NCI-H1930 (cell line): ENCODE measurements around the gene ELL2.
"Not testable (repeated sequence)": the region's sequence is repeated elsewhere in the genome, so short reads cannot be mapped to it uniquely, and the experiment has no call there.

Experiments
- DNase-seq, 2 experiments: peaks; one replicate each; lab custom pipeline; 2025; lab: John Stamatoyannopoulos, UW

The ELL2 gene

DNA sequence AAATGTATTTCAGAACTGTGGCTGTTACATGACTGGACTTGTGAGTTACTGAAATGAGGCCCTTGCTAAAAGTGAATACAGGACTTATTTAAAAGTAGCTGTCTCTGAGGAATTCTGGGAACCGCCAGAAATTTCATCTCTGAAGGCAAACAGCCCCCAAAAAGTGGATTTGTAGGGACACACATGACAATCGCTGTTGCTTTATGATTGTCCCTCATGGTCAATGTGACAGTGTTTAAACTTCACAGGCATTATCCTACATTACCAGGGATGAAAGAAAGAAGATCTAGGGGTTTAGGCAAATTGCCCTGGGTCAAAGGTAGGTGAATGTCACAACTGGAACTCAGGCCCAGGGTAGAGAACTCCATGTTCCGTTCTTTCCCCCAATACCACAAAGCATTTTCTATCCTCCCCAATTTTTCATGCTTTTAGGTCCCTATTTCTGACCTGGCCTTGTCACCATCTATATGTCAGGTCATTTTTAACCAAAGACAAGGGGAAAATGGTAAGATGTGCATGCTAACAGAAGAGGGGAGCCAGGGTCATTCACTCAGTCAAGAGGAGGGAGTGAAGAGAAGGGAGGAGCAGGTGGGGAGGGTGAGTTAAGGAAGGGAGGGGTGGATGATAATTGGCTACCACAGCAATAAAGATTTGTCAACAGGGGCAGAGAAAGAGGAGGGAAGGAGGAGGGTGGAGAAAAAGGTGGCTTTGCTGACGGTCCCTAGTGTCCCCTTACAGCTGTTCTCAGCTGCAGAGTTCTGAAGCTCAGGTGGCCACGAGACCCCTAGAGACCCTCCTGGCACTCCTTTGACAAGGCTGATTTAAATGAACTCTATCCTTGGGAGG is 81.3 kb downstream of the ELL2 start:
- no peak for DNase-seq

DNA sequence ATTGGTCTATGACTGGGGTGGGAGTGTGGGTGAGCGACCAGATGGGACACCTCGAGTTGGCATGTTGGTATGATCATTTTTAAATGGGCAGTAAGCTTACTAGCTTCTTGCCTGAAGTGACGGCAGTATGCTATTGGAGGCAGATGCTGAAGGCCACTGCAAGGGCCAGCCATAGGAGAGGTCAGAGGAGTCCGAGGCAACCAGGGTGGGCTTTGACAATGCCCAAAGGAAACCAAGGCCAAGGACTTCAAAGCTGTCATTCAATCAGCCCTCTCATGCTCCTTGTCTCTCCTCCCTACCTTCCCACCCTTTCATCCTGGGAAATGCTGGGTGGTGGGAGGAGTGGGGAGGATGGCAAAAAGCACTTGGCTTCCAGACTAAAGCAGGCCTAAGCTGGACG is 82.0 kb downstream of the ELL2 start:
- no peak for DNase-seq

DNA sequence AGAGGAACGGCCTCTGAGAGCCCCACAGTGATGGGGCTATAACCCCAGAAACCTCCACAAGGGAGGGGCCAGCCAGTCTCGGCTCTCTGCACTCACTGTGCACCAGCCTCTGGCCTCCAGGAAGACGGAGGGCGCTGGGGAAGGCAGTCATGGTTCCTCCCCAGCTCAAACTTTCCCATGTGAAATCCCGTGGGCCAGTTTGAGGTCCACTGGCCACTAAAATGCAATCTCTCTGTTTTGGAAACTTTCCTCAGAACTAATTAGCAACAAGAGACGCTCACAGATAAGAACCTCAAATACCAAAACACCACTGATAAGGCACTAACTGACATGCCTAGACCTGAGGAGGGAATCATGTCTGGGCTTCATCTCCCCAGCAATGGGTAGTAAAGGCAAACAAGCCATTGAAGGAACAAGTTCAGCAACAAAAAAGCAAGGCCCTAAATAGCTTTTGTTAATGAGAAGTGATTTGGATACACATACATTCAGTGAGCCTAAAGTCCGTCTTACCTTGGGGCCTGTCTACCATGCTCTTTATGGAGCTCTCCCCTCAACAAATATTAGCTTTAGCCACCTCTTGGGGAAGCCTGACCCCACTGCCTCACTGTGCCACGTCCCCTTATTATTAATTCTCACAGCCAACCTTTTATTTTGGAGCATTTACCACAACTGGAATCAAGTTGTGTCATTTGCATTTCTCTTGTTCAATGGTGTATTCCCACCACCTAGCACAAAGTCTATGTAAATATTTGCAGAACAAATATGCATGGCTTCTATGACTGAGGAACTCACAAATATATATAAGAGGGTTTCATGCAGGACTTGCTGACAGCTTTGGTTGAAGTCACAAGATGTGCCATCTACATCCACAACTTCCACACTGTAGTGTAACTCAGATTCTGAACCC is 83.0 kb downstream of the ELL2 start:
- no peak for DNase-seq

DNA sequence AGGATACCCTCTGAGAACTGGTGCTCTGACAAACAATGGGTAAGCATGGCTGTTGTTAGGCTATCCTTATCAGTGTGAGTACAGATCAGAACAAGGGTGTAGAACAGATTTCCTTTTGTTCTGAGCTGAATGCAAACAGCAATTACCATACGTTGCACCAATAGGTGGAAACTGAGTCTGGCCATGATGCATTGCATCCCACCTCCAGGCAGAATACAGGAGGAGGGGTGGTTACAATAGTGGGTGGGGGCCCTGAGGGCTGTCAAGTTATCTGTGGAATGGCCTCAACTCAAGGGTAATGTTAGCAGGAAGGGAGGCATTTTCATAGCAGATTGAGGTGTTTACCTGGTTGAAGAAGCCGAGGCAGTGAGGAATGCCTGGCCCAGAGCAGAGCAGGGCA is 84.9 kb downstream of the ELL2 start:
- DNase-seq, result no peak

DNA sequence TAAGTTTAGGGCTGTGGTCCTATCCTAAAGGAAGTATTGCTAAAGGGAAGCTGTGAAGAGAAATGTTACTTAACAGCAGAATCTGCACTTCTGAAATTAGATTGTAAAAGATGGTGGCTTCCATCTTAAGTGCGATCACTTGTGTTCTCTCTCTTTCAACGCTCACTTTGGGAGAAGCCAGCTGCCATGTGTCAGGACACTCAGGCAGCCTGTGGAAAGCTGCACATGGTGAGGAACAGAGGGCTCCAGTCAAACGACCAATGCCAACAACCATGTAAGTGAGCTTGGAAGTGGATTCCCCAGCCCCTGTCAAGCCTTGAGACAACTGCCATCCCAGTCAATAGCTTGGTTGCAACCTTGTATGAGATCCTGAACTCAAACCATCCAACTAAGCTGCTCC is 87.4 kb downstream of the ELL2 start:
- DNase-seq, result no peak

DNA sequence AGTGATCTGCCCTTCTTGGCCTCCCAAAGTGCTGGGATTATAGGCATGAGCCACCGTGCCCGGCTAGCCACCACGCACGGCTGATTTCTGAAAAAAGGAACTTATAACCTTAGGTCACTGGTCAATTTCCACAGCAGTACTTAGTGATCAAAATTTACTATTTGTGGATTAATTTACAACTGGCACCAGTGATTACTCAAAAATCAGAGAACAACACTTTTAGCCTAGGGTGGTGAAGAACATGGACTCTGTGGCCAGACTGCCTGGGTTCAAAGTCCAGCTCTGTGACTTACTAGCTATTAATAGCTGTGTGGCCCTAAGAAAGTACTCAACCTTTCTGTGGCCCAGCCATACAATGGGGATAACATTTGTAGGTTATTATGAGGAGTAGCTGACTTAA is 88.3 kb downstream of the ELL2 start:
- no peak for DNase-seq

DNA sequence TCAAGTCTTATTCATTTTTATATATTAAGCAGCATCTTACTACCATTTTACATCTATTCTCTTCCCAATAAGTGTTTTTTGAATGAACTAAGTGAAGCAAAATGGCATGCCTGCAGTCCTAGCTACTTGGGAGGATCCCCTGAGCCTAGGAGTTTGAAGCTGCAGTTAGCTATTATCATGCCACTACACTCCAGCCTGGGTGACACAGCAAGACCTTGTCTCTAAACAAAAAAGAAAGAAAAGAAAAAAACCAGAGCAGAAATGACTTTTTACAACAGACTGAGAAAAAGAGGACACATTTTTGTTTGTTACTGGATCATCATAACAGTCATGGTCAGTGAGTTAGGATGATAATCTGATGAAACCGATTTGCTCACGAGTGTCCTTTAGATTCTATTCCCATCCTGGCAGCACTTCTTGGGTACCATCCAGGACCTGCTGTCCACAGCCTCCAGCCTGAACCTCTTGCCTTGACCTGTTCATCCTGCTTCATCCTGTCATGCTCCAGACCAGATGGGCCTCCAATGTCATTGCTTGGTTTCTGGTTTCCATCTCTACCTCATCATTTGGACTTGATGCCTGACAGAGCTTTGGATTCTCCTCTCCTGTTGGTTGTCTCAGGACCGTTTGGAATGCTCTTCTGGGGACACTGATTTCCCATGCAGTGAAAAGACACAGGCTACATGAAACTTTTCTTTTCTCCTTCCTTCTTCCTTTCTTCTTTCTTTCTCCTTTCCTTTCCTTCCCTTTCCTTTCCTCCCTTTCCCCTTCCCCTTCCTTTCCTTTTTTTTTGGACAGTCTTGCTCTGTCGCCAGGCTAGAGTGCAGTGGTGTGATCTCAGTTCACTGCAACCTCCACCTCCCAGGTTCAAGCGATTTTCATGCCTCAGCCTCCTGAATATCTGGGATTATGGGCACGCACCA is 89.0 kb downstream of the ELL2 start:
- no peak for DNase-seq

DNA sequence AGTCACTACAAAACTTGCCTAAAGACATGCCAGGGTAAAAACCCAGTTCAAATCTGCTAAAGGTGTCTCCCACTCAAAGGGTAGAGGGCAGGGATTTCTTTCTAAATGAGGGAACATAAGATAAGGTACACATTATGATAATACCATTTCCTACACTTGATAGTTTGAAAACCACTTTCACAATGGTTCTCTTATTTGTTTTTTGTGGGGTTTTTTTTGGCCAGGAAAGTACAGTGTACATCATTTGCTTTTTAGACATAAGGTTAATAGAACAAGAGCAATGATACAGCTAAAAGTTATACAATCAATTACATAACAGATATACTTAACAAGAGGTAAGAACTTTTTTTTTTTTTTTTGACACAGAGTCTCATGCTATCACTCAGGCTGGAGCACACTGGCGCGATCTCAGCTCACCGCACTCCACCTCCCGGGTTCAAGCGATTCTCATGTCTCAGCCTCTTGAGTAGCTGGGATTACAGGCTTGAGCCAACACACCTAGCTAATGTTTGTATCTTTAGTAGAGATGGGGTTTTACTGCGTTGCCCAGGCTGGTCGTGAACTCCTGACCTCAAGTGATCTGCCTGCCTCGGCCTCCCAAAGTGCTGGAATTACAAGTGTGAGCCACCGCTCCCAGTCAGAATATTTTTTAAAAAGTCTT is 90.4 kb downstream of the ELL2 start:
- DNase-seq, result no peak

DNA sequence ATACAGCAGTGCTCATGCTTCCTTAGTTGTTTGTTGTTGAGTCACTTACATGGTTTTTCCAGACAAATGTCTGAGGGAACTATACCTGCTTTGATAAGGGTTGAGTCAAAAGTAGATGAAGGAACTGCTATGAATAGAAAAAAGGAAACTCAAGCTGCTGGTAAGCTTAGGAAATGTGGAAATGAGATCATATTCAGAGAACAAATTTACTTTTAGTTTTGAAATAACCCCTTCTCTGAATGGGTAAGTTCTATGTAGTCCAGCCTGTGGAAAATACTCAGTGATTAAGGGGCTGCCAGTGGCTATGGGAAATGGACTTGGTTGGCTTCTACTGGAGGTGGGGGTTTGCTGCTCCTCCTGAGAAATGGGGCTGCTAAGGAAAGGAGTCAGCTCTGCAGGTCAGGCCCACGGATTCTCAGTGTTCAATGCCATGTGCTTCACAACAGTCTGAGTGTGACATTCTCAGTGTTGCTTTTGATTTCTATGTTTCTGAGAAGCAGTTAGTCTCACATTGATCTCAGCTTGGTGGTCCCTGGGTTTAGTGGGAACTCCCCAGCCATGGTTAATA is 91.5 kb downstream of the ELL2 start:
- no peak for DNase-seq

DNA sequence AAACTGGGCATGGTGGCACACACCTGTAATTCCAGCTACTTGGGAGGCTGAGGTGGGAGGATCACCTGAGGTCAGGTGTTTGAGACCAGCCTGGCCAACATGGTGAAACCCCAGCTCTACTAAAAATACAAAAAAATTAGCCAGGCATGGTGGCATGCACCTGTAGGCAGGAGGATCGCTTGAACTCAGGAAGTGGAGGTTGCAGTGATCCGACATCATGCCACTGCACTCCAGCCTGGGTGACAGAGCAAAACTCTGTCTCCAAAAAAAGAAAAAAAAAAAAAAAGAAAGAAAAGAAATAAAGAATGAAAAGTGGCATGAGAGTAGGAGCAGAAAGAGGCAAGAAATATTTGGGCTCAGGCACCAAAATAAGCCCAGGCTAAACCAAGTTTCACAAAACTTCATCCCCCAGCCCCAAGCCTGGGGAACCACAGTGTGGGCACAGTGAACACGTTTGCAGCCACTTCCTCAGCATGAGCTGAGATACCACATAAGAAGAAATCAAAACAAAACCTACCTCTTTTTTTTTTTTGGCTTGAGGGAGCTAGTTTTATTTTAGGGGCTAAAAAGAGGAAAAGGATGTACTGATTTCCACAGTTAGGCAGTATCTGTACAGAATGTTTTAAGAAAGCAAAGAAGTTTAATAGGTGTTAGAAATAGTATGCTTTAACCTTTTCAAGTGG is 92.3 kb downstream of the ELL2 start:
- not testable (repeated sequence) for DNase-seq

DNA sequence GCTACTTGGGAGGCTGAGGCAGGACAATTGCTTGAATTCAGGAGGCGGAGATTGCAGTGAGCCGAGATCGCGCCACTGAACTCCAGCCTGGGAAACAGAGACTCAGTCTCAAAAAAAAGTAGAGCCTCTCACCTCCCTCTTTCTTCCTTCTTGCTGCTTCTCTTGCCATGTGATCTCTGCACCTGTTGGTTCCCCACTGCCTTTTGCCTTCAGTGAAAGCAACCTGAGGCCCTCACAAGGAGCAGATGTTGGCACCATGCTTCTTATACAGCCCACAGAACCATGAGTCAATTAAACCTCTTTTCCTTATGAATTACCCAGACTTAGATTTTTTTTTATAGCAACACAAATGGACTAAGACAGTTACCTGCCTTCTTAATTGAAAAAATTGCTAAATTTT is 93.5 kb downstream of the ELL2 start:
- DNase-seq, result no peak

DNA sequence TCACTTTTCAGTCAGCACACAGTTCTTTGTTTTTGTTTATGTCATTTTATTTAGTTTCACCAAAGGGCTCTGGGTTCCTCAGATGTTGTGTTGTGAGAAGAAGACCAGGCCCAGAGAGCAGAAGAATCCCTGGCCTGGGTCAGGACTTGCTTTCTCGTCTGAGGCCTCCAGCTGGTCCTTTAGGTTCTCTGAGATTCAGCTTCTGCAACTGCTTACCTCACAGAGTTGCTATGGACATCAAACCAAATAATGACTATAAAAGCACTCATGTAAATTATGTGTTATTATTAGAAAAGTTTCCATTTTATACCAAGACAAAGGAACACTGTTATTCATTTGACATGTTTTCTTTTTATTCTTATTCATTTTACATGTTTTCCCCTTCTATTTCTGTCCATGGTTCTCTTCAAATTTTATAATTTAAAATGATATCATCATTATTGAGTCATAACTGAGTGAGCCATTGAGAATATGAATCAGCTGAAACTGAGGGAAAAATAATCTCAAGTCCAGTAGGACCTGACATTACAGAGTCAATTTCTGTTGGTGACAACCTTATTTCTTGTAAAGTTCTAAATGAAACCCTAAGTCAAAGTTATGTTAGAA is 95.1 kb downstream of the ELL2 start:
- DNase-seq, result no peak

DNA sequence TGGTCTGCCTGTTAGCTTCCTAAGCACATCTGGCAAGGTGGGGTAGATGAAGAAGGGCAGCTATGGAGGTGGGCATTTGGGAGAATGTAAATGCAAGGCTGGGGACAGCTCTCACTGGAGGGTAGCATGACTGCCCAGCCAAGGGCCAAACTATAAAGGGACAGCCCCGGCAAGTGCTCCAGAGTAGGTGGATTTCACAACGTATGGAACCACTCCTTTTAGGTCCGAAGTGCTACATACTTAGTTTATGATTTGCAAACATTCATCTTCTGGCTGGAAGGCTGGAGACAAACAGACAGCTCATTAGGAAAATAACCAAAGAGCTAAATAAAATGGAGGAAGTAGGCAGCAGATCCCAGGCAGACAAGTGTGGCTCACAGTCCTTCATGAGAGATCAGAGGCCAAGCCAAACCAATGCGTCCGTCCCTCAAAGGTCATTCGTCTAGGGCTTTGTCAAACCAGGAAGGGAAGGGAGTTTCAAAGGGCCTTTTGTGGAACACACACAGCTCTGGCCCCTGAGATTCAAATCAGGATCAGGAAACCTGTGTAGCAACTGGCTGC is 96.6 kb downstream of the ELL2 start:
- no peak for DNase-seq

DNA sequence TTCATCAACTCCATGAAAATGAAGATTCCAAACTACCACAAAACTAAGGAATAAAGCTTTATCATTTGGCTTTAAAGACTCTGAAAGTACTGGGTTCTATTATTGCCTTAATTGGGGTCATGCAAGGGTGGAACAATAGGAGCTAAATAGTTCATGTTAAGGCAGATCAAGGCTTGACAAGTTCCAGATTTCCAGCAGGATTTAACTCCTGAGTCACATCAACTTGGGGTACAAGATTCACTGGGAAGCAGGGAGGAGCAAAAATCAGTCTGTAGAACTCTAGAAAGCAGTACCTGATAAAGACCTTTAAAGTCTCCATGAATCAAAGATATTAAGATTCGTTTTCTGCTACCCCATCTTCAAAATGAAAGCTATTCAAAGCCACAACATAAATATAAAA is 97.2 kb downstream of the ELL2 start:
- DNase-seq, result no peak

DNA sequence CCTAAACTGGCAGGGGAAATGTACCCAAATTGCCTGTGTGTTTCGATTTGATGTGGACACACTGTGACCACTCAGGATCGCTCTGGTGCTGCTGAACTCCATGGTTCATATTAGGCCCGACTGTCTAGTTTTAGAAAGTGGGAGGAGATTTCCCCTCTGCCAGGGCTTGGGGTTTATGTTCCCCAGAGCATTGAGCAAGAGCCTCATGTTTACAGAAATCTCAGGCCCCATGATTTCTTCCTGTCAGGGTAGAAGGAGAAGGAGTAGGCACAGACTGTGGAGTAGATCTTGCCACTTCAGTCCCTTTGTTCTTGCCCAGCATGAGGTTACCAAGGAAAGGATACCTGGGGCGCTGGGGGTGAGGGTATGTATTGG is 98.3 kb downstream of the ELL2 start:
- DNase-seq, result no peak

DNA sequence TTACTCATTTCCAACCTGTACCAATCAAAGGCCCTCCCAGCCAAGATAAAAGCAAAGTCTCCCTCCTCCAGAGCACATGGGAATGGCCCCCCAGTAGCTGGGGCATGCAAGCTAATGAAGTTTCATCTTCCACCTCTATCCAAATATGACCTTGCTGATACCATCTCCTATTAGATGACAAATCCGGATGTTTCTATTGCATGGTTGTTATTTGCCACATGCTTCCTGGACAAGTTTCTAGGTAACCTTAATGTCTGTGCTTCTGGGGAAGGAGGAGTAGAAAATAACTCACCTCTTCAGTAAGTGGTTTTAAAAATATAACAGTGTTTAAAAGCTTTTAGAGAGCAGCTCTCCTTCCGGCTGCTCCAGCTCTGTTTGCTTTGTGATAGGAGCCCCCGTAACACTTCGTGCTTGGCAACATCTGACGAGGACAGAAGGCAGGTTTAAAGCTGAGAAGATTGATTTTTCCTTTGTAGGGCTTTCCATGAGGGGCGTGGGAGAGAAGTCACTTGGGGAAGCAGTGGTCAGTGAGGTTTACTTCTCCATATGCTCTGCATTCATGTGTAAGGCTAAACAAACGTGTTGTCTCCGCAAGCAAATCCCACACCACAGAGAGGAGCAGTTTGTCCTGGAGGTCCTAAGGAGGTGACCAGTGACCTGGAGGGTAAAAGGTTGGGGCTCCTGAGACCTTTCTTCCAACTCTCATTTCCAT is 98.8 kb downstream of the ELL2 start:
- no peak for DNase-seq

DNA sequence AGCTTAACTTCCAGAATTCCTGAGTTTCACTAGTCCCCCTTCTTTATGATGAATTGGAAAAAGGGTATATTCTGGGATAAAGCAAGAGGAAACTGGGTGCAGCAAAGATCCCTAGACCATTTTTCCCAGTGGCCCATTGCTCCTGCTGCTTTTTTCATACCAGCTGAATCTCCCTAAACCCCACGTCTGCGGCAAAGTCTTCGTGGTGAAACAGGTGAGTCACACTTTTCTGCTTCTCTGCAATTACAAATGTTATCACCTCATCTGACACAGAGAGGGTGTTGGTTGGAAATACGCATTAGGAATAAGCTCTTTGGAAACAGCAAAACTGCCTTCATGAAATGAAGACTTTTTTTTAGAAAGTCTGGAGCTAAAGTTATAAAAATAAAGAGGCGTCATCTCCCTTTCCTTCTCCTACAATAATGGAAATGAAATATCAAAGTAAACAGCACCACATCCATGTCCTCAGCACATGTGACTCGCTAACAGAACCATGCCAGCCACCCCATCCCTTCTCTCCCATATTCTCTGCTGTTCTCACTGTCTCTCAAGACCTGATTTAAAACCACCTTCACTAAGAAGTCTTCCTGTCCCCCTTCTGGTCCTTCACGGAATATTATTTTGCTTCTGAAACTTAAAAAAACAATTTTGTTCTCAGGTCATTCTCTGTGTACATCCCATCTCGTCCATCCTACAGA is 99.6 kb downstream of the ELL2 start:
- DNase-seq, result no peak

DNA sequence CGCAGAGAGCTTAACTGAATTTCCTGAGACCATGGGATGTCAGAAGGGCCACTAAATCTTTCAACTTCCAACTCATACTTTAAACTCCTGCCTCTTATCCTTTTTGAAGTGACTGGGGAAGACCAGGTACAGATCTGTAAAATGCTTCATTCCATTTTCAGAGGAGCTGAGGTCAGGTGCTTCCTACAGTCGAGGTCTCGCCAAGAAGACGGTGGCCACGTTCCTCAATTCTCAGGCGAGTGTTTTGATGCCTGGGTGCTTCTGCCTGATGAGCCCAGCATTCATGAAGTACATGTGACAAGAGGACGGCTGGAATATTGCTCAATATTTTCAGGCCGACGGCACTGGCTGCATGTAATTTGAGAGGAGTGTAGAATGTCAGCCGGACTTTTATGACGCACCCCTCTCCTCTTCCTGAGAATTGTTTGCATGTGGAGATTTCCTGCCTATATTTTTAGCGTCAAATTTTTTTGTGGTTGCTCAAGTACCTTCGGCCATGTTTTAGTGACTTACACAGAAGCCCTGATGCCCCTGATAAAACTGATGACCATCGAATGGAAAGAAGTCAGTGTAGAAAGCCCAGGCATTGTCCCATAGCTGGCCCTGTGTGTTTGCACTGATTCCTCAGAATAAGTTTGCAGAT is 100.3 kb downstream of the ELL2 start:
- DNase-seq, result no peak
